Fibroblast of lung (primary cell): ENCODE data around the gene ARFIP1. TPM values are rescaled to one million over a fixed set of nuclear protein-coding genes. Genes with fewer than 3 reads are reported as not detected.
"Not testable (repeated sequence)": the region's sequence is repeated elsewhere in the genome, so short reads cannot be mapped to it uniquely, and the experiment has no call there.

Source experiments
- DNase-seq, 2 donors: peaks; one replicate each; pipeline versions ENCODE4 v3.0.0 to v3.0.0-alpha.2; 2010; ENCODE audit warnings: low read depth in 2 of 2
- H2AFZ ChIP-seq: 2 replicates; pipeline ENCODE4 v1.5.1; 2012; ENCODE audit warnings: low read length, control low read depth, inconsistent platforms
- H3K27ac ChIP-seq: 2 replicates; pipeline ENCODE4 v1.5.1; 2011; ENCODE audit warnings: low read length, control low read depth; ENCODE audit not compliant: insufficient read depth
- H3K27me3 ChIP-seq: 2 replicates; pipeline ENCODE4 v1.5.1; 2011; ENCODE audit warnings: mild to moderate bottlenecking, low read length; ENCODE audit not compliant: control insufficient read depth, insufficient read depth
- H3K36me3 ChIP-seq: 2 replicates; pipeline ENCODE4 v1.5.1; 2011; ENCODE audit warnings: low read length; ENCODE audit not compliant: control insufficient read depth, insufficient read depth
- H3K4me1 ChIP-seq: 2 replicates; pipeline ENCODE4 v1.5.1; 2011; ENCODE audit warnings: low read length; ENCODE audit not compliant: control insufficient read depth, insufficient read depth; ENCODE audit errors: extremely low read depth
- H3K4me2 ChIP-seq: 2 replicates; pipeline ENCODE4 v1.5.1; 2011; ENCODE audit warnings: low read length, control low read depth; ENCODE audit not compliant: insufficient read depth; ENCODE audit errors: extremely low read depth
- H3K4me3 ChIP-seq, 4 experiments: fragments of 200-600 bp in 1 of 4; sonication (generic) in 1 of 4; replicated peaks in 1 of 4; 2 replicates each; pipeline ENCODE4 v1.5.1; 2011 to 2016; ENCODE audit warnings: low read length in 4 of 4, low read depth in 3 of 4, mild to moderate bottlenecking in 3 of 4, control low read depth in 2 of 4, inconsistent platforms in 1 of 4, mixed read lengths in 1 of 4; ENCODE audit not compliant: insufficient read depth in 1 of 4; ENCODE audit errors: control extremely low read depth in 1 of 4
- H3K79me2 ChIP-seq: 2 replicates; pipeline ENCODE4 v1.5.1; 2012; ENCODE audit warnings: mild to moderate bottlenecking, low read length, inconsistent platforms; ENCODE audit not compliant: control insufficient read depth, insufficient read depth
- H3K9ac ChIP-seq: 2 replicates; pipeline ENCODE4 v1.5.1; 2011; ENCODE audit warnings: mild to moderate bottlenecking, low read length, control low read depth; ENCODE audit not compliant: insufficient read depth
- H3K9me3 ChIP-seq: 2 replicates; pipeline ENCODE4 v1.5.1; 2012; ENCODE audit warnings: low read depth, low read length; ENCODE audit not compliant: control insufficient read depth, insufficient read depth
- H4K20me1 ChIP-seq: 2 replicates; pipeline ENCODE4 v1.5.1; 2011; ENCODE audit warnings: low read length; ENCODE audit not compliant: control insufficient read depth, insufficient read depth; ENCODE audit errors: extremely low read depth
- EZH2 ChIP-seq: IDR thresholded peaks from 2 replicates; pipeline ENCODE4 v1.5.1; 2012; ENCODE audit warnings: low read length, control low read depth, mild to moderate bottlenecking; ENCODE audit errors: missing control alignments
- polyA plus RNA-seq, 2 donors: library from polyadenylated mRNA; depleted of rRNA in 1 of 2; stranded (reverse) in 1 of 2; unstranded in 1 of 2; fragments of >200 nt; gene quantifications; 2 replicates each; pipeline ENCODE4 v1.2.1, GENCODE V29; 2011 to 2012; ENCODE audit warnings: missing spikeins in 1 of 2
- total RNA-seq: library from RNA; depleted of rRNA; stranded (reverse); fragments of >200 nt; gene quantifications from 2 replicates; pipeline ENCODE4 v1.2.1, GENCODE V29; 2014
- TF ChIP-seq, protein P1 (sequence below), 2 donors: IDR thresholded peaks in 1 of 2; conservative IDR thresholded peaks in 1 of 2; 1 replicate in 1 of 2; 2 replicates in 1 of 2; pipeline ENCODE4 v1.5.1; 2011 to 2012; ENCODE audit warnings: low read length in 2 of 2, control low read depth in 1 of 2, inconsistent platforms in 1 of 2, low read depth in 1 of 2, mild to moderate bottlenecking in 1 of 2

Gene ARFIP1
- total and polyA plus RNA-seq, 2 donors (not counting 1 experiment from before 2014, with no cell fraction given) = 35.6 to 40.8 TPM

DNA sequence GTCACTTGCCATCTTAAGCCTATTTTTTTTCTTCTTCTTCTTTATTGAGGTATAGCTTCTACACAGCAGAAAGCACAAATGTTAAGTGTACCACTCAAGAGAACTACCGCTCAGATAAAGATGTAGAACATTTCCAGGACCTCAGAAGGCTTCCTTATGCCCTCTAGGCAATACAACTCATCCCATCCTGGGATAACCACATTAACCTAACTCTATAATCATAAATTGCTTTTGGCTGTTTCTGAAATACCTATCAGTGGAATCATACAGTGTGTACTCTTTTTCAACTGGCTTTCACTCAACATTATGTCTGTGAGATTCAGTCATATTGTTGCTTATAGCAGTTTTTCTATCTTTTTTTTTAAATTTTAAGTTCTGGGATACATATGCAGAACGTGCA, 51.7 kb downstream of the ARFIP1 start:
- H4K20me1 ChIP-seq = no peaks in the 10 kb centered on the region
- no peaks in the 10 kb centered on the region for H3K36me3 ChIP-seq
- H3K79me2 ChIP-seq = no peaks in the 10 kb centered on the region
- no peaks in the 10 kb centered on the region for H3K9me3 ChIP-seq
- no peaks in the 10 kb centered on the region for H3K4me1 ChIP-seq
- H2AFZ ChIP-seq = no peak overlapping the region
- H3K9ac ChIP-seq = no peak overlapping the region
- no peak overlapping the region for H3K4me3 ChIP-seq
- no peak overlapping the region for H3K4me2 ChIP-seq
- no peak overlapping the region for H3K27ac ChIP-seq
- no peak for TF ChIP-seq EZH2
- TF ChIP-seq, protein P1, sequence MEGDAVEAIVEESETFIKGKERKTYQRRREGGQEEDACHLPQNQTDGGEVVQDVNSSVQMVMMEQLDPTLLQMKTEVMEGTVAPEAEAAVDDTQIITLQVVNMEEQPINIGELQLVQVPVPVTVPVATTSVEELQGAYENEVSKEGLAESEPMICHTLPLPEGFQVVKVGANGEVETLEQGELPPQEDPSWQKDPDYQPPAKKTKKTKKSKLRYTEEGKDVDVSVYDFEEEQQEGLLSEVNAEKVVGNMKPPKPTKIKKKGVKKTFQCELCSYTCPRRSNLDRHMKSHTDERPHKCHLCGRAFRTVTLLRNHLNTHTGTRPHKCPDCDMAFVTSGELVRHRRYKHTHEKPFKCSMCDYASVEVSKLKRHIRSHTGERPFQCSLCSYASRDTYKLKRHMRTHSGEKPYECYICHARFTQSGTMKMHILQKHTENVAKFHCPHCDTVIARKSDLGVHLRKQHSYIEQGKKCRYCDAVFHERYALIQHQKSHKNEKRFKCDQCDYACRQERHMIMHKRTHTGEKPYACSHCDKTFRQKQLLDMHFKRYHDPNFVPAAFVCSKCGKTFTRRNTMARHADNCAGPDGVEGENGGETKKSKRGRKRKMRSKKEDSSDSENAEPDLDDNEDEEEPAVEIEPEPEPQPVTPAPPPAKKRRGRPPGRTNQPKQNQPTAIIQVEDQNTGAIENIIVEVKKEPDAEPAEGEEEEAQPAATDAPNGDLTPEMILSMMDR (conservative IDR thresholded peaks at IDR 0.05 in 1 of 2, IDR thresholded peaks at IDR 0.05 in 1 of 2; ENCODE audit: low read depth in 1 of 2, low read length in 2 of 2) = no peak
- DNase-seq = peak in 1 of 2 donors; percentile 11
- no peaks in the 10 kb centered on the region for H3K27me3 ChIP-seq

DNA sequence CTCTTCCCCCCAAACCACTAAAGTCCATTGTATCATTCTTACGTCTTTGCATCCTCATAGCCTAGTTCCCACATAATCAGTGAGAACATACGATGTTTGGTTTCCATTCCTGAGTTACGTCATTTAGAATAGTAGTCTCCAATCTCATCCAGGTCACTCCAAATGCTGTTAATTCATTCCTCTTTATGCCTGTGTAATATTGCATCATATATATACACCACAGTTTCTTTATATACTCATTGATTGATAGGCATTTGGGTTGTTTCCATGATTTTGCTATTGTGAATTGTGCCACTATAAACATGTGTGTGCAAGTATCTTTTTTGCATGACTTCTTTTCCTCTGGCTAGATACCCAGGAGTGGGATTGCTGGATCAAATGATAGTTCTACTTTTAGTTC, 57.2 kb downstream of the ARFIP1 start:
- no peak overlapping the region for H3K27ac ChIP-seq
- no peaks in the 10 kb centered on the region for H3K27me3 ChIP-seq
- no peaks in the 10 kb centered on the region for H3K9me3 ChIP-seq
- no peak for TF ChIP-seq EZH2
- TF ChIP-seq, protein P1 (conservative IDR thresholded peaks at IDR 0.05 in 1 of 2, IDR thresholded peaks at IDR 0.05 in 1 of 2; ENCODE audit: low read depth in 1 of 2, low read length in 2 of 2) = no peak
- no peak overlapping the region for H3K9ac ChIP-seq
- H3K36me3 ChIP-seq = no peaks in the 10 kb centered on the region
- H3K79me2 ChIP-seq = no peaks in the 10 kb centered on the region
- no peaks in the 10 kb centered on the region for H3K4me1 ChIP-seq
- H3K4me3 ChIP-seq = no peak overlapping the region
- no peak overlapping the region for H3K4me2 ChIP-seq
- DNase-seq = no peak
- no peaks in the 10 kb centered on the region for H4K20me1 ChIP-seq
- H2AFZ ChIP-seq = no peak overlapping the region

DNA sequence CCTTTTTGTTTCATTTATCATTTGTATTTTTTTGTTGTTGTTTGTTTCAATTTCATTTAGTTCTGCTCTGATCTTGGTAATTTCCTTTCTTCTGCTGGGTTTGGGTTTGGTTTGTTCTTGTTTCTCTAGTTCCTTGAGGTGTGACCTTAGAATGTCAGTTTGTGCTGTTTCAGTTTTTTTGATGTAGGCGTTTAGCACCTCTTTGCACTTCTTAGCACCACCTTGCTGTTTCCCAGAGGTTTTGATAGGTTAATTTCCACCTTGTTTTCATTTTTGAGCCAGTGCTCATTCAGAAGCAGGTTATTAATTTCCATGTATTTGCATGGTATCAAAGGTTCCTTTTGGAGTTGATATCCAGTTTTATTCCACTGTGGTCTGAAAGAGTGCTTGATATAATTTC, 60.0 kb downstream of the ARFIP1 start:
- H3K4me2 ChIP-seq, H3K9me3 ChIP-seq, DNase-seq, H3K36me3 ChIP-seq, H2AFZ ChIP-seq, H3K27ac ChIP-seq, H3K79me2 ChIP-seq, H4K20me1 ChIP-seq, H3K9ac ChIP-seq, H3K4me3 ChIP-seq, H3K27me3 ChIP-seq, H3K4me1 ChIP-seq: not testable (repeated sequence)
